Measurements from ENCODE around the gene TTC21B. TPM values are rescaled to one million over a fixed set of nuclear protein-coding genes. Genes with fewer than 3 reads are reported as not detected.

Gene TTC21B
- total and polyA plus RNA-seq, 9 of the 15 experiments (the other 6 are each of a cell fraction or from before 2014, with no cell fraction given), result 5.2 to 34.9 (median 18.5) TPM

GRCh38 chr2:165840333-165840958 lies 113.1 kb downstream of the TTC21B start:
- CTCF ChIA-PET (ENCODE audit: low intra/inter-chr PET ratio), result no interaction called here
- no peak for TF ChIP-seq NFIC (IDR thresholded peaks at IDR 0.05)
- no peak for TF ChIP-seq NFRKB (IDR thresholded peaks at IDR 0.05; ENCODE audit: low read depth)
- TF ChIP-seq U2AF1 (optimal IDR thresholded peaks at IDR 0.05; ENCODE audit: low read depth, low read length), result peak; percentile 30
- TF ChIP-seq ZNF764 (CRISPR knock-in tag; IDR thresholded peaks at IDR 0.05; ENCODE audit: low read depth), result no peak
- no peak for TF ChIP-seq PHF8 (IDR thresholded peaks at IDR 0.05; ENCODE audit: borderline replicate concordance, low read length)
- no peak for TF ChIP-seq ZBTB11 (CRISPR knock-in tag; IDR thresholded peaks at IDR 0.05)
- no peak for TF ChIP-seq POU5F1 (IDR thresholded peaks at IDR 0.05; ENCODE audit: borderline replicate concordance, low read depth, low read length, partially characterized antibody)
- 0 out of 2 replicates have a peak, but pooled peaks have one; percentile 27 for TF ChIP-seq HBP1 (CRISPR knock-in tag; IDR thresholded peaks at IDR 0.05)
- TF ChIP-seq FOXJ2 (tag; IDR thresholded peaks at IDR 0.05), result no peak
- TF ChIP-seq BRF1 (IDR thresholded peaks at IDR 0.05; ENCODE audit: borderline replicate concordance, extremely low read depth, insufficient read length), result no peak
- no peak for TF ChIP-seq NFE2 (IDR thresholded peaks at IDR 0.05; ENCODE audit: low read depth)
- TF ChIP-seq NONO (IDR thresholded peaks at IDR 0.05; ENCODE audit: low read depth in 2 of 2, low read length in 1 of 2), result no peak
- no peak for TF ChIP-seq BHLHE40 (IDR thresholded peaks at IDR 0.05; ENCODE audit: low read length)
- TF ChIP-seq, protein P1, sequence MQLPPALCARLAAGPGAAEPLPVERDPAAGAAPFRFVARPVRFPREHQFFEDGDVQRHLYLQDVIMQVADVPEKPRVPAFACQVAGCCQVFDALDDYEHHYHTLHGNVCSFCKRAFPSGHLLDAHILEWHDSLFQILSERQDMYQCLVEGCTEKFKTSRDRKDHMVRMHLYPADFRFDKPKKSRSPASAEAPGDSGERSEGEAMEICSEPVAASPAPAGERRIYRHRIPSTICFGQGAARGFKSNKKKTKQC (CRISPR knock-in tag; IDR thresholded peaks at IDR 0.05), result no peak
- TF ChIP-seq ARNT (IDR thresholded peaks at IDR 0.05), result no peak
- no peak for TF ChIP-seq NCOA4 (IDR thresholded peaks at IDR 0.05; ENCODE audit: partially characterized antibody)

More at GRCh38 chr2:165840333-165840958, 113.1 kb downstream of the TTC21B start:
- ATAC-seq (no peak), FAIRE-seq (no peak), DNase-seq (ENCODE audit: extremely low read depth in 1 of 4, low spot score in 3 of 4) (no peak)
- POLR2A ChIA-PET, result no interaction called here
- no peaks in the 10 kb centered on the region for H3K36me3 ChIP-seq (ENCODE audit: control insufficient read depth, insufficient read depth, low read length)
- intact Hi-C loops (cut with micrococcal nuclease), result no loop called here
- H2AFZ ChIP-seq (ENCODE audit: low read depth, low read length), result no peak overlapping the region
- in situ Hi-C loops (cut with MboI), result no loop called here
- H3K4me1 ChIP-seq (replicated peaks in 1 of 2; ENCODE audit: control insufficient read depth in 2 of 2, insufficient read depth in 2 of 2, low read length in 2 of 2), result no peaks in the 10 kb centered on the region
- no peaks in the 10 kb centered on the region for H3K27me3 ChIP-seq (ENCODE audit: control insufficient read depth in 2 of 2, insufficient read depth in 2 of 2, low read length in 2 of 2)
- no peak overlapping the region for H3K4me2 ChIP-seq (ENCODE audit: insufficient read depth, low read length)
- no peaks in the 10 kb centered on the region for H3K9me1 ChIP-seq (ENCODE audit: control insufficient read depth, insufficient read depth, low read length)
- no peaks in the 10 kb centered on the region for H4K20me1 ChIP-seq (replicated peaks; ENCODE audit: control insufficient read depth, insufficient read depth, low read length)
- no peaks in the 10 kb centered on the region for H3K79me2 ChIP-seq (ENCODE audit: control insufficient read depth, insufficient read depth, low read length)
- BruUV-seq (replicated peaks), result no TSS peak
- no peak overlapping the region for H3K9ac ChIP-seq (ENCODE audit: insufficient read depth in 1 of 2, low read depth in 2 of 2, low read length in 2 of 2)
- H3K4me3 ChIP-seq, result no peak overlapping the region
- H3K27ac ChIP-seq (ENCODE audit: extremely low read depth, low read depth, low read length), result no peak overlapping the region
- no peaks in the 10 kb centered on the region for H3K9me3 ChIP-seq (replicated peaks; ENCODE audit: control insufficient read depth, insufficient read depth, low read depth, low read length)

All from K562 (cell line).